ENCODE data around the gene ACP4.

Gene ACP4

DNA sequence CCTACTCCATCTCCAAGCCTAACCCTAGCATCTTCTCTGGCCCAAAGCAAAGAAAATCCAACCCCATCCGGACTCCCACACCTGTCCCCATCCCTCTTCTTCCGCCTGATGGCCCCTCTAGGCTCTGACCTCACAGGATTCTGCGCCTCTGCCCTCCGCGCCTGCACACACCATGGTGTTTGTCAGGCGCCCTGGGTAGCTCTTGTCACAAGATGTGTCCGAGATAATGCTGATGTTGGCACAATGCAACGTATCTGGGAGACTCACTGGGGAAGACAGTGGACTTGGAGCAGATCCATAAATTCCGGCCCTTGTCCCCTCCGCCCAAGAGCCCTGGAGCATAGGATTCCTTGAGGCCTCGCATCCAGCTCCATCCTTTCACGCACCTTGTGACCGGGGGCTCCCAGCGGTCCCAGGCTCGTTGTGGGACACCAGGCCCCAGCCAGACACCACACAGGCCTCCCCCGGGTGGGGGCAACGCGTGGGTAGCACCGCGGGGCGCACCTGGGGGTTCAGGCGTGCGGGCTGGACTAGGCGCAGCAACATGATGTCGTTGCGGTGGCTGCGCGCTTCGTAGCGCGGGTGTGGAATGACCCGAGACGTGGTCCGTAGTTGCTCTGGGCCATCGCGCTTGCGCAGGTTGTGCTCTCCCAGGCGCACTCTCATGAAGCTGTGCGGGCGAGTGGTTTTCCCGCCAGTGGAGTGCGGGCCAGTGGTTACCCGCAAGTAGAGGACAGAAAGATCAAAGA, 36.5 kb downstream of the ACP4 start:
- no peak for DNase-seq

DNA sequence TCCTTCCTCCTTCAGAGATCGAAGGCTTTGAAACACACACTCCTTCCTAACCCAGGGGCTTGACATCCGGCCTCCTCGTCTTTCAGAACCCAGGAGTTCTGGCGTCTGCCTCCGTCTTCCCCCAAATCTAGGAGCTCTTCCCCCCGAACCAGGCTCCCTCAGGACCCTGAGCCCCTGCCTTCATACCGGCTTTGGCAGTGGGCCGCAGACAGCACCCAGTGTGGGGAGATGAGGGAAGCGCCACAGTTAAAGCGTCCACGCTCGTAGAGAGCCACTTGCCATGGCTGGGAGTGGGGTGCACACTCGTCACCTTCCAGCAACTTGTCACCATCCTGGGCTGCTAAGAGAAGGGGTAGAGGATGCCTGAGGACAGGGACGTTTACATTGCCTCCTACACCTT, 37.3 kb downstream of the ACP4 start:
- DNase-seq, result no peak

DNA sequence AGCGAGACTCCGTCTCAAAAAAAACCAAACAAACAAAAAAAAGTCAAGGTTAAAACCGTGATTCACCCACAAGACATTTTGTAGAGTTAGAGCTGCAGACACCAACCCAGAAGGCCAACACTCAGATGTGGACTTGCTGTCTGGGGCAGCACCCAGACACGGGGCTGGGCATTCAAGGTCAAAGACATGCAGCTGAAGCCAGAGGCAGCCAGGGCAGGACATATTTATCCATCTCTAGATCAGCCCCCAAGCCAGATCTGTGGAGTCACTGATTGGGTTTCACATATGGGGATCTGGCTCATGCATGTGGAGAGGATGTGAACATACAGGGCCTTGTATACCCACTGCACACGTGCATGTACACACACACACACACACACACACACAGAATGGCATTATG, 39.6 kb downstream of the ACP4 start:
- no peak for DNase-seq

DNA sequence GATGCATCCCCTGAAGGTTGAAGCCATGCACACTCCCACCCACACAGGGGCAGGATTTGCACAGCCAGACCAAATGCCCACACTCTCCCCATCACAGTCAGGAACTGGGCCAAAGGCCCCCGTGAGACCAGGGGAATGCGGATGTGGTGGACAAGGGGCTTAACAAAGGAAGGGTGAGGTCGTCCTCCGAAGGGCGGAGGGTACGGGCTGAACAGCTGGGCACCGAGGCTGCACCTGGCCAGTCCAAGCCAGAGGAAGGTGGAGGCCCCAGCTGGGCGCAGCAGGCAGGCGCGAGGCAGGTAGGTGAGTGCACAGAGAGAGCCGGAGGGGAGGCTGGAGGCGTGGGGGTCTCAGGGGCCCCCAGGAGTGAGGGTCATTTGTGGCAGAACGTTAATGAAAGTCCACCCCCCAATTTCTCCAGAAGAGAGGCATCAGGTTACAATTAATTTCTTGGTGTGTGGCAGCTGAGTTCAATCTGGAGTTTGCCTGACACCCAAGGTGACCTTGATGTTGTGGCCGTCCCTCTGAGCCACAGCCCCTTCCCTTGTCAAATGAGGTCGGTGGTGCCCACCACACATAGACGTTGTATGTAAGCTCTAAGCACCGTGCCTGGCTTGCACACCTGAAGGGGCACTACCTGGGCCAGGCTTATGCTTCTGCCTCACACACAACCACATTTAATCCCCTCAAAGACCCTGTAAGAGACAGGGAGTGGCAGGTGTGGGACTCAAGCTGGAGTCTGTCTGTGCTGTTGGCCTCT, 40.2 kb downstream of the ACP4 start:
- DNase-seq, result peak; percentile 79

DNA sequence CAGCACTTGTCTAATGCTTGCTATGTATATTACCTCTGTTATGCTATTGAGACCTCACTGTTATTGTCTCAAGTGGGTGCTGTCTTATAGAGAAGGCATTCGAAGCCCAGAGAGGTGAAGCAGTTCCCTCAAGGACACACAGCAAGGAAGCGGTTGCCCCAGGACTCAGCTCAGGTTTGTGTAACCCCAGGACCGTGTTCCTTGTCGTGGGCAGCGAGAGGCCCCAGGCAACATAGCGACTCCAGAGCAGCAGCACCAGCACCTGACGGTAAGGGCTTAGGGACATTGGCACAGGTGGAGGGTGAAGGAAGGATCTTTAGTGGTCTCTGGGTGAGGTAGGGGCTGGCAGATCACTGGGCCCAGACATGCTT, 40.8 kb downstream of the ACP4 start:
- DNase-seq, result no peak

DNA sequence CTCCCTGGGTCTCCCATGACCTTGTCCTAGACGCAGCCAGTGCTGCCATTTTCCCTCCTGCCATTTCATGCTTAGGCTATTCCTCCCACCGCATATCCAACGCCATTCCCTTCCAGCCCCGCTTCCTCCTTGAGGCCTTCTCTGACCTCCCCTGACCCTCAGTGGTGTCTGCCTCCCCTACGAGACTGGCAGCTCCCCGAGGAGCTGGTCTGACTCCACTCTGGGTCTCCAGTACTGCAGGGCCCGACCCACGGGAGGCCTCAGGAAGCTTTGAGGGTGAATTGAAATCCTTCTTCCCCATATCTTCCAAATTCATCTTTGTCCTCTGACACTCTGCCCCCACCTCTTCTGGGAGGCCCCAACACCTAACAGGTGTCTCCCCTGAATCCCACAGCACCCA, 42.5 kb downstream of the ACP4 start:
- no peak for DNase-seq

DNA sequence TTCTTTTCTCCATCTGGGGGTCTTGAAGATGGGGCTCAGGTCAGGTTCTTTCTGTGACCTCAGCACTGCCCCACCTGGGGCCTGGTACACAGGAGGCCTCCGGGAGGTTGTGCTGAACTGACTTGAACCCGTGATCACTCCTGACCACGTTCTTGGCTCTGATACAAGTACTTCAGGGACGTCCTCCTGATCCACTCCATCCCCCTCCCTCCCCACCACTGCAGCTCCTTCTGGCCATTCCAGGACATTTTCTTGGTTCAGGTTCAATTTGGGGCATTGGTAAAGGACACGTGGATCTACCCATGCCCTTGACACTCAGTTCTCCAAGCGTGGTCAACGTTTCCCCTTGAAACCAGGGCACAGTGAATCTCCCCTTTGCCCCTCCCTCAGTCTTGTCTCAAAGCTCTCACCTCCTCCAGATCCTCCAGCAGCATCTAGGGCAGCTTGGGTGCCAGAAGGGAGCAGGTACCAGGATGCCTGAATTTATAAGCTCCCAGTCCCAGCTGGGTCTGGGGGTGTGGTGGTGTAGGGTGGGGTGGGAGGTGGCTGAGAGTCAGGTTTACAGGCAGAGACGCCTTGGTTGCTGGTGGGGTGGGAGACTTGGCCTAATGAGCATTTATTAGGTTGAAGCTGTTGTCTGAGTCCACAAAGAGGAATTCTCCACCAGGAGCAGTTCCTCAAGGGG, 43.0 kb downstream of the ACP4 start, which contains the start of gene KLK15:
Gene KLK15, minus strand, starts transcription at position 458 of the 685 bp plus-strand sequence. CDS start 2,082 bp downstream, outside the sequence.
- no peak for DNase-seq

DNA sequence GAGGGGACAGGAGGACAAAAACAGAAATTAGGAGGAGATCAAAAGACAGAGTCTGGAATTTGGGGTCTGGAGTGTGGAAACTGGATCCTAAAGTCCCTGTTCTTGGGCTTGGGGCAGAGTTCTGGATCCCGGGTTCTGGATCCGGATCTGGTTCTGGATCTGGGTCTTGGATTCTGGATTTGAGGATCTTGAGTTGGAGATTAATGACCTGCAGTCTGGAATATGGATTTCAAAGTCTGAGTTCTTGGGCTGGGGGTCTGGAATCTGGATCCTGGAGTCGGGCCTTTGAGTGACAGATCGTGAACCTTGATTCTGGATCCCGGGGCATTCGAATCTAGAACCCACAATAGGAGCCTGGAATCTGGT, 43.6 kb downstream of the ACP4 start:
- no peak for DNase-seq

DNA sequence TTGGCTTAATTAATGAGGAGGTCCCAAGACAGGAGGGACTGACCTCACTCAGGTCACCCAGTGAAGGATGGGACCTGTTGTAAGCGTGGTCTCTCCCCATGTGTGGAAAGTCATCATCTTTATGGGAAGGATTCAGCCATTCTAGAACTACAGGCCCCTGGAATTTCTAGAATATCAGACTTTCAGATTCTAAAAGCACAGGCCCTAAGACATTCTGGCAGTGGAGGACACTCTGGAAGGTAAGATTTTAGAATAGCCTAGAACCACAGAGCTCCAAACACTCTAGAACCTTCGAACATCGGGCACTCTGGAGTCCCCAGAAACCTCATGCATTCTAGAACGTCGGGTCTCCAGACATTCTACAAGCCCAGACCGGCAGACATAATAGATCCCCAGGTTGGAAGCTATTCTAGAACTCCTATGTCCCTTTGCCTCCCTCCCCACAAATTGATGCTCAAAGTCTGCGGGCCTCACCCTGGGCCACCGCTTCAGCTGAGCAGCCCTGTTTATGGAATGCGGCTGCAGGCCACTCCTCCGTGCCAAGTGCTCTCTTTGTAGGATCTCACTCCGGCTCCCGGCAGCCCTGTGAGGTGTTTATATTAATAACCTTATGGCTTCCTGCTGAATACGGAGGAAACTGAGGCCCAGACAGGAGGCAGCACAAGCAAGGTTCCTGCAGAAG, 45.0 kb downstream of the ACP4 start:
- DNase-seq, result peak; percentile 65

DNA sequence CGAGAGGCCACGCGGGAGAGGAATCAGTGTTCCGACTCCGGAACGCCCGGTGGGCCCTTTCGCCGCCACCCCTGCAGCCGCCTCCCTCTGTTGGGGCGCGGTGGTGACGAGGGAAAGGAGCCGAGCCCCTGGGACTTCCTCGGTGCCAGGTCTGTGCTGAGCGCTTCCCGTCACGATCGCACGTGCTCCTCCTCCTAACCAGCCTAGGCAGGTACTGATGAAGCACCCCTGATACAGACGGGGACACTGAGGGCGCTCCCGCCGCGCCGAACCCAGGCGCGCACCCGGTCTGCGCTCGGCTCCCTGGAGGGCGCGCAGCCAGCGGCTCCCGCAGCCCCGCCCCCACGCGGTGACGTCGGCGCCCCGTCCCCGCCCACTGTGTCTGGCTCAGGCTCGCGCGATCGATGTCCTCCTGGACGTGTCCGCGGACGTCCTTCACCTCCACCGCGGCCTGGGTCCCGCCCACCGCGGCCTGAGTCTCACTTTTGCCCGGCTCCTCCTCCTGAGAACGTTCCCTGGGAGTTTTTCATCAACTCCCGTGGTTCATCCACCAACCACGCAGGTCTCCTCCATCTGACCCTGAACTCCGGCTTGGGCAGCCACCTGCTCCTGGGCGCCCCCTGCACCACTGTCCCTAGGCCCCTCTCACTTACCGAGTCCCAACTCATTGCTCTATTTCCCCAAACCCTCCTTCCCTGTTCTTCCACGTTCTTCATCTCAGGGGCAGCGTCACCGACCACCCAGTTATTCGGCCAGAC, 45.7 kb downstream of the ACP4 start:
- peak; percentile 91 for DNase-seq

DNA sequence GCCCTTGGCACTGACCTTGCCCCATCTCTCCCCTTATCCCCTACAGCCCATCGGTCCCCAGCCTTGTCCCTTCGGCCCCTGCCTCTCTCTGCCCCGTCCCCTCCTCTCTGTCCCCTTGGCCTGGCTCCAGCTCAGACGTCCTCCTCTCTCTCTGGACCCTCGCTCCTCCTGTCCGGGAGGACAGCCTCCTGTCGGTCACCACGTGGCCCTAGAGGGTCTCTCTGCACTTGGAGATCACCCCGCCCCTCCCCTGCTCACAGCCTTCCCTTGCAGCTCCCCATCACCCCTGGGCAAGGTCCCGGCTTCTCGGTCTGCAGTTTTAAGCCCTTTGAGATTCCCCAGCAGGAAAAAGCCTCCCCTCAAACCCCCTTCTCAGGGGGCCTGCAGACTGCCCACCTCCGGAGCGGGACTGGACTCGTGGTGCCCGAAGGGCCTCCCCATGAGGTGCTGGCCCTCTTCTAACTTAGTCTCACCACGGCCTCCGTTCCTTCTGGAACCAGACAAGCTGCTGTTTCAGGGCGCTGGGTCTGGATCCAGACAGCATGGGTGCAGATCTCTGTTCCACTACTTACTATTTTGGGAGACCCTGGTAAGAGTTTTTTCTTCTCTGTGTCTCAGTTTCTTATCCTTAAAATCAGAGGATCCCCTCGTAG, 46.5 kb downstream of the ACP4 start:
- no peak for DNase-seq

DNA sequence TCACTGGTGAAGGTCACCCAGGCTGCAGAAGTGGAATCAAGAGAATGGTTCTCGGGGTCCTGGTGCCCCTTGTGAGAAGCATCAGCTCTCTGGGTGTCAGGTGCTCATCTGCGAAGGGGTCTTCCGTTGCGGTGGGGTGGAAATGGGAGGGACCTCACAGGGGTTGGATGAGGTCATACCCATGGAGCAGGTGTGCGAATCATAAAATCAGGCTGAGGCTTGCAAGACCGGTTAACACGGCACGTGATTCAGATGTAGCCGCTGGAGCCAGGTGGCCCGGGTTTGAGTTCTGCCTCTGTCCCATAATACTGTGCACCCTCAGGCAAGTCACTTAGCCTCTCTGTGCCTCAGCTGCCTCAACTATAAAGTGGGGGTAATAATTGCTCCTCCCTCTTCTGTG, 47.1 kb downstream of the ACP4 start:
- no peak for DNase-seq

DNA sequence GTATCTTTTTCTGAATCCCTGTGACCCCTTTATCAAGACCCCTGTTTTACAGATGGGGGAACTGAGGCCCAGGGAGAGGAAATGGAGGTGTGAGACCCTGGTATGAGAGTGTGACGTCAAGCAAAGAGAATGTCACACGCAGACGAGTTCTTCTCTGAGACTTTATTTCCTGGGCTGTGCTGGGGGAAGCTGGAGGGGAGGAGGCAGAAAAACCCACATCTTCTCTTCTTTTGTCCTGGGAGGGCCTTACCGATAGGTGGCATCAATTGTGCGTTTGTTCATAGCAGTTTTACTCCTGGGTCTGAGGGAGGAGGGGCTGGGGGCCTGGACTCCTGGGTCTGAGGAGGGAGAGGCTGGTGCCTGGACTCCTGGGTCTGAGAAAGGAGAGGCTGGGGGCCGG, 48.0 kb downstream of the ACP4 start:
- DNase-seq, result peak; percentile 28

DNA sequence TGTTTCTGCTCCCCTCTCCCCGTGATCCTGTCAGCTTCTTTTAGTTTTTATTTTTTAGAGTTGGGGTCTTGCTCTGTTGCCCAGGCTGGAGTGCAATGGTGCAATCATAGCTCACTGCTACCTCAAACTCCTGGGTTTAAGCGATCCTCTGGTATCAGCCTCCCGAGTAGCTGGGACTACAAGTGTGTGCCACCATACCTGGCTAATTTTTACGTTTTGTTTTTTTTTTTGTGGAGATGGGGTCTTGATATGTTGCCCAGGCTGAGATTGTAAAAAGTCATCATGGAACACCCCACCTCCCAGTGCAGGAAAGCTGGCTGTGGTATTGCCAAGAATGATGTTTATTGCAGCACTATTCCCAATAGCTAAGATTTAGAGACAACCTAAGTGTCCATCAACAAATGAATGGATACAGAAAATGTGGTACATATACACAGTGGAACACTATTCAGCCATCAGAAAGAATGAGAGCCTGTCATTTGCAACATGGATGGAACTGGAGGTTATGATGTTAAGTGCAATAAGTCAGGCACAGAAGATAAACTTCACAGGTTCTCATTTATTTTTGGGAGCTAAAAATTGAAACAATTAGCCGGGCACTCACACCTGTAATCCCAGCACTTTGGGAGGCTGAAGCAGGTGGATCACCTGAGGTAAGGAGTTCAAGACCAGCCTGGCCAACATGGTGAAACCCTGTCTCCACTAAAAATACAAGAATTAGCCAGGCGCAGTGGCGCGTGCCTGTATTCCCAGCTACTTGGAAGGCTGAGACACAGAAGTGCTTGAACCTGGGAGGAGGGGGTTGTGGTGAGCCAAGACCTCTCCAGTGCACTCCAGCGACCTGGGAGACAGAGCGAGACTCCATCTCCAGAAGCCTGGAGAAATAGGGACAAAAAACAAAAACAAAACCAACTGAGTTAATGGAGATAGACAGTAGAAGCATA, 49.8 kb downstream of the ACP4 start:
- no peak for DNase-seq

DNA sequence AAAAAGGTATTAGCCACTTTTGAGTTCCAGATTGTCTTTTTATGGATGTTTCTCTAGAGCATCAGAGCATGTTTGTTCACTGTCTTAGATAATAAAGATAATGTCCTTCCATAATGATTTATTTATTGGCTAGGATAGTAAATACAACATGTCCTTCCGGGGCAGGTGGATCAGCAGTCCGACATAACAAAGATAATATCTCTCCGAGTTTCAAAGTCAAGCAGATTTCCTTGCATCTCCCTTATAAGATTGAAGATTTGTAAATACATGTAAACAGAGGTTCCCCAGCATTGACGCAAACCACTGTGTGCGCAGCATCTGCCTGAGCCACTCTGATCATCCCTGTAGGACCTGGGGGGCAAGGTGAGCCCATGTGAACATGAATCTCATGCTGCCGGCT, 51.9 kb downstream of the ACP4 start:
- peak; percentile 44 for DNase-seq

DNA sequence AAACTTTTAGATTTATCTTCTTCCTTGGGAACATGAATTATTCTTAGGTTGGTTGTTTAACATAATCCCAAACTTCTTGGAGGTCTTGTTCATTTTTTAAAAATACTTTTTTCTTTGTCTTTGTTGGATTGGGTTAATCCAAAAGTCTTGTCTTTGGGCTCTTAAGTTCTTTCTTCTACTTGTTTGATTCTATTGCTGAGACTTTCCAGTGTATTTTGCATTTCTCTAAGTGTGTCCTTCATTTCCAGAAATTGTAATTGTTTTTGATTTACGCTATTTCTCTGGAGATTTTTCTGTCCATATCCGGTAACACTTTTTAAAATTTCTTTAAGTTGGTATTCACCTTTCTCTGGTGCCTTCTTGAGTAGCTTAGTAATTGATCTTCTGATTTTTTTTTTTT, 53.0 kb downstream of the ACP4 start:
- no peak for DNase-seq

DNA sequence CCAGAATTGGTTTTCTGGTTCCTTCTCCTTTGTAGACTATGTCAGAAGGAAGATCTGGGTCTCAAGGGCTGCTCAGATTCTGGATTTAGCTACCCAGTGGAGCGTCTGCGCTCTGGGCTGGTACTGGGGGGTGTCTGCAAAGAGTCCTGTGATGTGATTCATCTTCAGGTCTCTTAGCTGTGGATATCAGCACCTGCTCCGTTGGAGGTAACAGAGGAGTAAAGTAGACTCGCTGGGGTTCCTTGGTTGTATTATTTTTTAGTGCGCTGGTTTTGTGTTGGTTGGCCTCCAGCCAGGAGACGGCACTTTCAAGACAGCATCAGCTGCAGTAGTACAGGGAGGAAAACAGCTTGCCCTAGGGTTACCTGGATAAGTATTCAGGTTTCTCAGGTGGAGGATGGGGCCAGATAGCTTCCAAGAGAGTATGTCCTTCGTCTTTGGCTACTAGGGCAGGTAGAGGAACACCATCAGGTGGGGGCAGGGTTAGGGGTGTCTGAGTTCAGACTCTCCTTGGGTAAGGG, 53.5 kb downstream of the ACP4 start:
- peak; percentile 88 for DNase-seq

DNA sequence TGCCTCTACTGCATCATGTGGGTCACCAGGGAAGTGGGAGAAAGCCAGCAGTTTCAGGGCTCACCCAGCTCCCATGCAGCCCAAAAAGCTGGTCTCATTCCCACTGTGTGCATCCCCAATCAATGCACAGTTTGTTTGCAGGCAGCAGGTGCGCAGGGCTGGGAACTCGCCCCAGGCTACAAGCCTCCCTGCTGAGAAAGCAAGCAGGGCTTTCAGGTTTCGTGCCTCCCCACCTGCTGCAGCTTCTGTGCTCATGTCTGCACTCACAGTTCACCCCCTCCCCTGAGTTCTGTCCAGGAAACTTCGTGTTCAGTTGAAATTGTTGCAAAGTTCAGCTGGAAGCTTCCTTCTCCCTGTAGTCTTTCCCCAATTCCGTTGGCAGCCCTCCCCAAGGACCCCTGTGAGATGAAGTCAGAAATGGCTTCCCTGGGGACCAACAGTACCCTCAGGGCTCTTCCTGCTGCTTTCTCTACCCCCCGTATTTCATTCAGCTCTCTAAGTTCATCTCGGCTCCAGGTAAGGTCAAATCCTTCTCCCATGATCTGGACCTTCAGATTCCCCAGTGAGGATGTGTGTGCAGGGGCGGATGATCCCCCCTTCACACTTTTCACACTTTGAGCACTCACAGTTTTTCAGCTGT, 54.2 kb downstream of the ACP4 start:
- peak; percentile 98 for DNase-seq
